HG02943 (cell line): ENCODE data around the gene MYMX.

Experiments
- ATAC-seq: cut with Tn5 transposase; IDR thresholded peaks from one replicate; pipeline ENCODE4 v1.9.1; 2021; ENCODE audit warnings: mild to moderate bottlenecking, low read depth, moderate library complexity; ENCODE audit not compliant: unreplicated experiment

MYMX gene

GRCh38 chr6:44249082-44249748 is 32.5 kb downstream of the MYMX start:
- ATAC-seq, result no peak

GRCh38 chr6:44250067-44250717 is 33.5 kb downstream of the MYMX start:
- no peak for ATAC-seq

GRCh38 chr6:44250718-44251123 is 34.0 kb downstream of the MYMX start:
- ATAC-seq, result no peak

- ATAC-seq, result no peak
Observed at GRCh38 chr6:44251576-44252524, 35.1 kb downstream of the MYMX start.

GRCh38 chr6:44253307-44254101 is 36.8 kb downstream of the MYMX start:
- ATAC-seq, result no peak

- ATAC-seq, result no peak
Observed at GRCh38 chr6:44254191-44255104, 37.7 kb downstream of the MYMX start.

- no peak for ATAC-seq
Observed at GRCh38 chr6:44255105-44255808, 38.5 kb downstream of the MYMX start.

GRCh38 chr6:44255871-44256774 is 39.4 kb downstream of the MYMX start:
- ATAC-seq, result no peak

GRCh38 chr6:44256775-44257024 is 40.0 kb downstream of the MYMX start:
- ATAC-seq, result no peak

GRCh38 chr6:44257025-44257752 is 40.5 kb downstream of the MYMX start, which contains the start of gene SLC35B2:
TSS of gene SLC35B2 (minus strand) at chr6:44257528. CDS start at chr6:44257410, 118 bp downstream.
- peak; percentile 41 for ATAC-seq

- ATAC-seq, result peak; percentile 5
Observed at GRCh38 chr6:44257753-44258324, 41.1 kb downstream of the MYMX start.

- ATAC-seq, result no peak
Observed at GRCh38 chr6:44258325-44258863, 41.7 kb downstream of the MYMX start.

GRCh38 chr6:44258921-44259320 is 42.2 kb downstream of the MYMX start:
- no peak for ATAC-seq

GRCh38 chr6:44260011-44260410 is 43.3 kb downstream of the MYMX start:
- ATAC-seq, result no peak

GRCh38 chr6:44260451-44261297 is 43.9 kb downstream of the MYMX start:
- no peak for ATAC-seq

- ATAC-seq, result no peak
Observed at GRCh38 chr6:44261581-44261980, 44.9 kb downstream of the MYMX start.
